ENCODE results near the gene TNPO1. TPM values are rescaled to one million over a fixed set of nuclear protein-coding genes. Genes with fewer than 3 reads are reported as not detected.
"Not testable (repeated sequence)": the region's sequence is repeated elsewhere in the genome, so short reads cannot be mapped to it uniquely, and the experiment has no call there.

Gene TNPO1
- total RNA-seq, 1 donor from 2014 or later = 72.7 TPM

- no peak for DNase-seq (ENCODE audit: extremely low spot score in 2 of 2)
- Histone ChIP-seq H3K4me3 (no peak overlapping the region), H3K9me3 (no peaks in the 10 kb centered on the region), H3K27me3 (no peaks in the 10 kb centered on the region), H3K4me1 (peaks cover 21% of the 10 kb centered on the region), H3K27ac (no peak overlapping the region), H3K36me3 (no peaks in the 10 kb centered on the region)
- intact Hi-C loops (cut with DNase I) = no loop called here
- TF ChIP-seq POLR2AphosphoS5 (IDR thresholded peaks at IDR 0.05; ENCODE audit: insufficient read depth in 1 of 2, low read depth in 1 of 2) (no peak), CTCF (IDR thresholded peaks at IDR 0.05) (no peak), POLR2A (IDR thresholded peaks at IDR 0.05) (no peak)
Measured at GRCh38 chr5:72790186-72790585, 26.3 kb upstream of the TNPO1 start.

- DNase-seq (ENCODE audit: extremely low spot score in 2 of 2); intact Hi-C loops (cut with DNase I); H3K36me3 ChIP-seq: not testable (repeated sequence)
Measured at GRCh38 chr5:72792662-72793061, 23.8 kb upstream of the TNPO1 start.

GRCh38 chr5:72796001-72796400 is 20.5 kb upstream of the TNPO1 start:
- H3K36me3 ChIP-seq = no peaks in the 10 kb centered on the region
- H3K9me3 ChIP-seq = no peaks in the 10 kb centered on the region
- H3K27ac ChIP-seq = no peak overlapping the region
- H3K4me3 ChIP-seq = no peak overlapping the region
- H3K4me1 ChIP-seq = peaks cover under 1% of the 10 kb centered on the region
- H3K27me3 ChIP-seq = no peaks in the 10 kb centered on the region
- intact Hi-C loops (cut with DNase I) = no loop called here
- TF ChIP-seq POLR2AphosphoS5 (IDR thresholded peaks at IDR 0.05; ENCODE audit: insufficient read depth in 1 of 2, low read depth in 1 of 2) (no peak), POLR2A (IDR thresholded peaks at IDR 0.05) (no peak), CTCF (IDR thresholded peaks at IDR 0.05) (no peak)
- DNase-seq (ENCODE audit: extremely low spot score in 2 of 2) = no peak

More at GRCh38 chr5:72792662-72793061, 23.8 kb upstream of the TNPO1 start:
- H3K4me3 ChIP-seq, H3K27me3 ChIP-seq, H3K9me3 ChIP-seq, H3K27ac ChIP-seq: not testable (repeated sequence)
- H3K4me1 ChIP-seq = peaks cover 21% of the 10 kb centered on the region

- intact Hi-C loops (cut with DNase I) = no loop called here
- H3K36me3 ChIP-seq = no peaks in the 10 kb centered on the region
- no peak overlapping the region for H3K27ac ChIP-seq
- H3K27me3 ChIP-seq = no peaks in the 10 kb centered on the region
- H3K4me3 ChIP-seq = no peak overlapping the region
- H3K4me1 ChIP-seq = no peaks in the 10 kb centered on the region
- DNase-seq (ENCODE audit: extremely low spot score in 2 of 2) = no peak
- H3K9me3 ChIP-seq = no peaks in the 10 kb centered on the region
- TF ChIP-seq CTCF (IDR thresholded peaks at IDR 0.05) = no peak
- no peak for TF ChIP-seq POLR2A (IDR thresholded peaks at IDR 0.05)
- no peak for TF ChIP-seq POLR2AphosphoS5 (IDR thresholded peaks at IDR 0.05; ENCODE audit: insufficient read depth in 1 of 2, low read depth in 1 of 2)
Measured at GRCh38 chr5:72799721-72800120, 16.7 kb upstream of the TNPO1 start.

- DNase-seq (ENCODE audit: extremely low spot score in 2 of 2); intact Hi-C loops (cut with DNase I); H3K4me1 ChIP-seq; H3K9me3 ChIP-seq; H3K27me3 ChIP-seq; H3K4me3 ChIP-seq; H3K36me3 ChIP-seq; H3K27ac ChIP-seq: not testable (repeated sequence)
Measured at GRCh38 chr5:72808637-72809036, 7.8 kb upstream of the TNPO1 start.

- peaks cover 5% of the 10 kb centered on the region for H3K4me1 ChIP-seq
- H3K27me3 ChIP-seq = no peaks in the 10 kb centered on the region
- H3K9me3 ChIP-seq = no peaks in the 10 kb centered on the region
- no peaks in the 10 kb centered on the region for H3K36me3 ChIP-seq
- H3K4me3 ChIP-seq = no peak overlapping the region
- DNase-seq (ENCODE audit: extremely low spot score in 2 of 2) = no peak
- TF ChIP-seq POLR2AphosphoS5 (IDR thresholded peaks at IDR 0.05; ENCODE audit: insufficient read depth in 1 of 2, low read depth in 1 of 2) (no peak), POLR2A (IDR thresholded peaks at IDR 0.05) (no peak), CTCF (IDR thresholded peaks at IDR 0.05) (no peak)
- no peak overlapping the region for H3K27ac ChIP-seq
- intact Hi-C loops (cut with DNase I) = no loop called here
Measured at GRCh38 chr5:72811849-72812248, 4.6 kb upstream of the TNPO1 start.
